GM19452 (cell line): ENCODE data around the gene SULF2.
A peak's percentile ranks its signal among the peaks of the same experiment; 100 is the strongest.

Experiments used
- ATAC-seq: cut with Tn5 transposase; IDR thresholded peaks from one replicate; pipeline ENCODE4 v1.9.1; 2021; ENCODE audit not compliant: unreplicated experiment

The SULF2 gene

DNA sequence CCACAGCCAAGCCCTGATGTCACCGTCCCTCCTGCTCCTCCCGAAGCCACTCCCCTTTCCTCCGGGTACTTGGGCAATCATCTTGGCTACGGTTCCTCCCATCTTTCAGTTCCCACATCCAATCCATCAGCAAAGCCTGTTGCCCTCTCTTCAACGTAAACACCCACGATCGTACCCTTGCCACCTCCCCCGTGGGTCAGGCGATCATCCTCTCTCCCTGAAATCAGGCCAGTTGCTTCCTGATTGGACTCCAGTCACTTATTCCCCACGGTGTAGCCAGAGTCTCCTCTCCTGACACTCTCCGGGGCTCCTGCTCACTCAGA is 44.5 kb downstream of the SULF2 start:
- no peak for ATAC-seq

DNA sequence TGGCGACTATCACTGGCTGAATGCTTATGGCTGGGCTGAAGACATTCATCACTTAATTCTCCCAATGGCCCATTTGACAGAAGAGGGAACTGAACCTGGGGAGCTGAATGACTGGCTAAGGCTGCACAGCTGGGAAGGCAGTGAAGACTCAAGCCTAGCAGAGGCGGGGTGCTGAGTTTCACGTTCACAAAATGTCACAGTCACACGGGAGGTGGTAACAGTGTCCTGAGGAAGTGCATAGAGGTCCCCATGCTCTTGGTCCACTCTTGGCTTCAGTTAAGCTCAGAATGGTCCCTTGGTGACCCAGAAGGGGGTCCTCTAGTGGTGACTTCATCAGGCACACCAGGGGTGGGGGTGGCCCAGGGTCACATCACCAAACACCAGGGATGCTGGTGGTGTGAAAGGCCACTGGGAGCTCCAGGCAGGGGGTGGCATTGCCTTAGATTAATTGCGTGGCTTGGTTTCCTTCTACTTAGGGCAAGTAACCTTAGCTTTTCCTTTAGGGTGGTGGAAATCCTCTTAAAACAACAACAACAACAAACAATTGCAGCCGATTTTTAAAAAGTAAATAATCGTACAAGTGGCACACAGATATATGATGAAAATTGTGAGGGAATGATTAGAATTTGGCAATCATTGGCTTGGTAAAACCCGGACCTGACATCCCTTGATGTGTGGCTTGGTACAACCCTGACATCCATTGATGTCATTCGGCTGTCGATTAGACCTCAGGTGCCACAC is 45.0 kb downstream of the SULF2 start:
- ATAC-seq = no peak

DNA sequence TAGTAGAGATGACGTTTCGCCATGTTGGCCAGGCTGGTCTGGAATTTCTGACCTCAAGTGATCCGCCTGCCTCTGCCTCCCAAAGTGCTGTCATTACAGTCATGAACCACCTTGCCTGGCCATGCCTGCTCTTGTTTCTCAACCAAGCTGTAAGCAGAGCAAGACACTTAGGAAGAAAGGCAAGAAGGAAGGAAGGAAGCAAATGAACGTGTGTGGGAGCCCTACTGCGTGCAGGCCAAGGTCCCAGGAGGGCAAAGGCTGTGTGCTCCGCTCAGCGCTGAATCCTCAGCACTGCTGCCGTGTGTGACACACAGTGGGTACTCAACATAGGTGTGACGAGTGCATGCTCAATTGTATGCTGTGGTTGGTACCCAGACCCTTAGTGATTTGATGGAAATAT is 47.4 kb downstream of the SULF2 start:
- ATAC-seq = no peak

GRCh38 chr20:47736570-47737152 is 48.6 kb downstream of the SULF2 start:
- ATAC-seq = no peak

- no peak for ATAC-seq
Observed at GRCh38 chr20:47735412-47736400, 49.6 kb downstream of the SULF2 start.

GRCh38 chr20:47734870-47735269 is 50.4 kb downstream of the SULF2 start:
- no peak for ATAC-seq

GRCh38 chr20:47733892-47734291 is 51.4 kb downstream of the SULF2 start:
- ATAC-seq = no peak

- ATAC-seq = no peak
Observed at GRCh38 chr20:47730744-47731143, 54.5 kb downstream of the SULF2 start.

DNA sequence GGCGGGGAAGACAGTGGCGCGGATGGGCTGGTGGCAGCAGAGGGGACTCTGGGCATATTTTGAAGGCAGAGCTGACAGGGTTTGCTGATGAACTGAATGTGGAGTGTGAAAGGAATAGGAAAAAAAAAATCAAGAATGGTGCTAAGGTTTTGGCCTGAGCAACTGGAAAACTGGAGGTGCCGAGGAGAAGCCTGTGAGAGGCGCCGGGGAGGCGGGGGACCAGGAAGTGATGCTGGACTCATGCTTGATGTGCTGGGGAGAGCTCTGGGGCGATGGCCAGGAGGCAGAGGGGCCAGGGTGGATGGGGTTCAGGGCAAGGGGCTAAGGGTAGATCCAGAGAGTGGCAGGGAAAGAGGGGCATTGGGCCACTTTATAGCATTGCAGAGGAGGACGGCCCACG is 55.8 kb downstream of the SULF2 start:
- ATAC-seq = no peak

- ATAC-seq = no peak
Observed at GRCh38 chr20:47727909-47728361, 57.3 kb downstream of the SULF2 start.

- peak; percentile 69 for ATAC-seq
Observed at GRCh38 chr20:47727170-47727880, 58.0 kb downstream of the SULF2 start.

DNA sequence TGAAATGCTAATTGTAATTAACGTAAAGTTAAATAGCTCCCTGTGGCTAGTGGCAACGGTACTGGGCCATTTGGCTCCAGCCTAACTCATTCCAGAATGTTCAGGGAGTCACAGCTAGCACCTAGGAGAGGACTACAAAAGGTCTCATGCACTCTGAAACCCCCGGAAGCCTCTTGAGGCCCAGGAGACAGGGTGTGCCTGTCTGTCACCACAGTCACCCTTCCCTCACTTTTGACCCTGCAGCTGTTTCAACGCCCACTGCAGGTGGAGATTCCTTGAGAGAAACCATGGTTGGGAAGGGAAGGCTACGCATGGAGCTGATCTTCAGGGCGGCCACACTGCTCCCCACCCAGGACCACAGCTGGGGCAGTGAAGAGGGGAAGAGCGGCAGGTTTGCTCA is 58.6 kb downstream of the SULF2 start:
- ATAC-seq = no peak

DNA sequence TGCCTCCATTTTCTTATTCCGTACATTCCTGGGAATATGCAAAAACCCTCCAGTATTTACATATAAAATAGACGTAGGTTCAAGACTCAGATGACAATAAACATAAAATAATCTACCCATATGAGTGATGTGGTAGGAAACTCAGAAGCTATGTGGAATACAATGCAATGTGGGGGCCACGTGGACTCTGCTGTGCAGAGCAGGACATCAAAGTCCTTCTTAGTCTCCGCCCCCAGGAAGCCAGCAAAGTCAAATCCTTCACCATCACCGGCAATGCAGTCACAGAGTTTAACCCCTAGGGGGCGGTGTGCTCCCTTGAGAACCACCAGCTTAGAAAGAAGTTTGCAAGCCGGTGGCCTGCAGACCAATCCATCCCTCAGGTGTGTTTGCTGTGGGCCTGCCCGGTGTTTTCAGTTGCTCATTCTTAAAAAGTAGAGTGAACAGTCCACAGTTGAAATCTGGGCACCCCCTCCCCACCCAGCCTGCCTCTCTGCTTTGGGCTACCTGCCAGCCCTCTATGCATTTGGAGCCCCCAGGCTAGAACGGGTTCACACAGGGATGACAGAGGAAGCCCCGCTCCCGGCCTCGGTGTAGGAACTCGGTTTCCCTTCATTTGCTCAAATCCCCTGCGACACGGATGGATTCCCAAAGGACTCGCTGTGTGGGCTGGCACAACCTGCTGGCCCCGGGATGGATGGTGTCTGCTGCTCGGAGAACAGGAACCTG is 59.9 kb downstream of the SULF2 start:
- peak; percentile 46 for ATAC-seq

- no peak for ATAC-seq
Observed at GRCh38 chr20:47724910-47725247, 60.4 kb downstream of the SULF2 start.

GRCh38 chr20:47724396-47724795 is 60.9 kb downstream of the SULF2 start:
- ATAC-seq = no peak

GRCh38 chr20:47723322-47723721 is 62.0 kb downstream of the SULF2 start:
- ATAC-seq = no peak

GRCh38 chr20:47720636-47721427 is 64.4 kb downstream of the SULF2 start:
- ATAC-seq = no peak

DNA sequence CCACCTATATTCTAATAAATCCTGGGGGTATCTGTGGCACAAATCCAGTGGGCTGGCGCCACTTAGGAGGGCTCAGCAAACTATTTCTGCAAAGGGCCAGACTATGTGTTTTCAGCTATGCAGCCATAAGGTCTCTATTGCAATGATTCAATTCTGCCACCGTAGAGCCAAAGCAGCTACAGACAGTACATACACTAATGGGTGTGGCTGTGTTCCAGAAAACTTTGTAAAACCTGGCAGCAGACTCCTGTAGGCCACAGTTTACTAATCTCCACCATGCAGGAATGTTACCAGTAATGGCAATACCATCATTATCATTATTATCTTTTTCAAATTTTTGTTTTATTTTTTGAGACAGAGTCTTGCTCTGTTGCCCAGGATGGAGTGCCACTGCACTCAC is 65.7 kb downstream of the SULF2 start:
- ATAC-seq = no peak

DNA sequence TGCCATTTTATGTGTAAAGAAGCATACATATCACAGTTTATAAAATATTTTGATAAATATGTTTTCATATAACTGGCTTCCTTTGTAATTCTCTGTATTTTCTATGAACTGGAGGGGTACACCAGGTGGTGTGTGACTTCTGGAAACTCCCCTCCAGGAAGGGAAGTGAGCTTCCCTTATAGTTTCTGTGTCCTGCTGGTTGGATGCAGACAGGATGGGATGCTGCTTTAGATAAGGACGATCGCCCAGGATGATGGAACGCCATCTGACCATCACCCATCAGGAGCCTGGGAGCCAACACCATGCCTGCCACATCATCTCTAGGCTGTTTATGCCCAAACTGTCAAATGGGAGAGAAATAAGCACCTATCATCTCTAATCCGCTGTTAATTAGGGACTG is 66.1 kb downstream of the SULF2 start:
- no peak for ATAC-seq

- no peak for ATAC-seq
Observed at GRCh38 chr20:47718398-47718797, 66.9 kb downstream of the SULF2 start.
